Gastroesophageal sphincter (tissue), 4 donors: ENCODE data around the gene ARSJ. TPM values are rescaled to one million over a fixed set of nuclear protein-coding genes. Genes with fewer than 3 reads are reported as not detected.

ENCODE experiments used
- ATAC-seq: fragments of 150-250 bp; one replicate; pipeline ENCODE4 v1.9.1; 2016; ENCODE audit warnings: mild to moderate bottlenecking, moderate library complexity
- H3K27ac ChIP-seq, 4 donors: fragments of 200-600 bp; sonication (generic) in 3 of 4; 1 replicate in 3 of 4; 2 replicates in 1 of 4; pipeline ENCODE4 v1.5.1; 2016 to 2019
- H3K27me3 ChIP-seq: fragments of 200-600 bp; sonication (generic); one replicate; pipeline ENCODE4 v1.5.1; 2019
- H3K36me3 ChIP-seq, 2 donors: fragments of 200-600 bp; sonication (generic); one replicate each; pipeline ENCODE4 v1.5.1; 2019; ENCODE audit warnings: control low read depth in 1 of 2
- H3K4me1 ChIP-seq, 3 donors: fragments of 200-600 bp; sonication (generic); 1 replicate in 2 of 3; 2 replicates in 1 of 3; pipeline ENCODE4 v1.5.1; 2016 to 2019; ENCODE audit warnings: control low read depth in 2 of 3
- H3K4me3 ChIP-seq, 2 donors: fragments of 200-600 bp; sonication (generic); one replicate each; pipeline ENCODE4 v1.5.1; 2019; ENCODE audit warnings: mild to moderate bottlenecking in 1 of 2, moderate library complexity in 1 of 2
- H3K9me3 ChIP-seq, 3 donors: fragments of 200-600 bp; sonication (generic); one replicate each; pipeline ENCODE4 v1.5.1; 2017 to 2019; ENCODE audit warnings: control low read depth in 2 of 3
- EP300 ChIP-seq: sonication (generic); formaldehyde crosslinking; IDR thresholded peaks from one replicate; pipeline ENCODE4 v1.6.1; 2017; ENCODE audit warnings: antibody characterized with exemption, mild to moderate bottlenecking
- POLR2A ChIP-seq, 2 donors: fragments of 450-650 bp; IDR thresholded peaks; one replicate each; pipeline ENCODE4 v1.6.1; 2017; ENCODE audit warnings: antibody characterized with exemption in 2 of 2, mild to moderate bottlenecking in 2 of 2, moderate library complexity in 1 of 2
- POLR2AphosphoS5 ChIP-seq: sonication (generic); formaldehyde crosslinking; IDR thresholded peaks from one replicate; pipeline ENCODE4 v1.6.1; 2017; ENCODE audit warnings: antibody characterized with exemption
- WGBS, 2 donors: methylation state at CpG; one replicate each; pipeline ENCODE4 v1.1.5; 2018; ENCODE audit warnings: low coverage in 1 of 2; 5-methylcytosine and 5-hydroxymethylcytosine counted together
- total RNA-seq, 4 donors: library from RNA; depleted of rRNA; stranded (reverse); fragments of >200 nt; gene quantifications; one replicate each; pipeline ENCODE4 v1.1.0, GENCODE V29; 2016
- TF ChIP-seq, protein P1 (sequence below), 4 experiments: fragments of 200-600 bp in 2 of 4; fragments of 450-650 bp in 2 of 4; sonication (generic) in 1 of 4; IDR thresholded peaks; one replicate each; pipeline ENCODE4 v1.5.1; 2017 to 2019; ENCODE audit warnings: antibody characterized with exemption in 4 of 4, mild to moderate bottlenecking in 2 of 4, moderate library complexity in 2 of 4

The ARSJ gene
- total RNA-seq, 4 donors from 2014 or later, result 15.7 to 28.2 (median 22.8) TPM

DNA sequence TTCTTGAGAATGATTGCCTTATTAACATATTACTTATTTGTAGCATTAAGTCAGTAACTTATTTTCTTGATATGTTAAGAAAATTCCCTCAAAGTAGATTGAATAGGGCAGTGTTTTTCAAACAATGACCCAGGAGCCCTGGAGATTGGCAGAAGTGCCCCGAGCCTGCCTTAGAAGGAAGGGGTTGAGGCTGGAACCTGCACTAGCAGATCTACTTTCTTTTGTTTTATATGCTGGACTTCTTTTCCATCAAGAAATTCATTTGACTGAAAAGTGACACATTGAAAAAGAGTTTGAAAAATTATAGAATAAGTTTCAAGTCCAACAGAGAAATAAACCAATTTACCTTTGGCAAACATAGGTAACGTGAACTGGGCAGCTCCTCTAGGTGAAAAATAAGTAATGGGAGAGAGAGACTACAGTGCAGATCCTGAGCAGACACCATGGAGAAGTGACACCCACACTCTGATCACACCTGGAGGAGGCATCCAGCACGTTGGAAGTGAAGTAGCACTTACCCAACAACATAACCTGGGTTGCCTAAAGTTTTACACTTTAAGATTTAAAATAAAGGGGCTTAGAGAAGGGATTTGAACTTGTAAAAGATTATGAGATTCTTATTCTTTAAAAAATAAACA lies 18.6 kb downstream of the ARSJ start:
- Histone ChIP-seq H3K27me3 (no peaks in the 10 kb centered on the region), H3K36me3 (no peaks in the 10 kb centered on the region), H3K4me1 (peaks cover 5 to 54% (median 9%) of the 10 kb centered on the region in 3 donors), H3K4me3 (no peak overlapping the region), H3K27ac (peak overlapping the region; percentile 60 to 84 (median 78)), H3K9me3 (no peaks in the 10 kb centered on the region)
- no peak for ATAC-seq
- WGBS, 2 donors, result 67 to 72% methylated on average over 2 to 3 of the region's 3 CpGs
- TF ChIP-seq POLR2A (IDR thresholded peaks at IDR 0.05), result no peak
- TF ChIP-seq, protein P1, sequence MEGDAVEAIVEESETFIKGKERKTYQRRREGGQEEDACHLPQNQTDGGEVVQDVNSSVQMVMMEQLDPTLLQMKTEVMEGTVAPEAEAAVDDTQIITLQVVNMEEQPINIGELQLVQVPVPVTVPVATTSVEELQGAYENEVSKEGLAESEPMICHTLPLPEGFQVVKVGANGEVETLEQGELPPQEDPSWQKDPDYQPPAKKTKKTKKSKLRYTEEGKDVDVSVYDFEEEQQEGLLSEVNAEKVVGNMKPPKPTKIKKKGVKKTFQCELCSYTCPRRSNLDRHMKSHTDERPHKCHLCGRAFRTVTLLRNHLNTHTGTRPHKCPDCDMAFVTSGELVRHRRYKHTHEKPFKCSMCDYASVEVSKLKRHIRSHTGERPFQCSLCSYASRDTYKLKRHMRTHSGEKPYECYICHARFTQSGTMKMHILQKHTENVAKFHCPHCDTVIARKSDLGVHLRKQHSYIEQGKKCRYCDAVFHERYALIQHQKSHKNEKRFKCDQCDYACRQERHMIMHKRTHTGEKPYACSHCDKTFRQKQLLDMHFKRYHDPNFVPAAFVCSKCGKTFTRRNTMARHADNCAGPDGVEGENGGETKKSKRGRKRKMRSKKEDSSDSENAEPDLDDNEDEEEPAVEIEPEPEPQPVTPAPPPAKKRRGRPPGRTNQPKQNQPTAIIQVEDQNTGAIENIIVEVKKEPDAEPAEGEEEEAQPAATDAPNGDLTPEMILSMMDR (IDR thresholded peaks at IDR 0.05), result peak in 1 of 4 experiments; percentile 2

DNA sequence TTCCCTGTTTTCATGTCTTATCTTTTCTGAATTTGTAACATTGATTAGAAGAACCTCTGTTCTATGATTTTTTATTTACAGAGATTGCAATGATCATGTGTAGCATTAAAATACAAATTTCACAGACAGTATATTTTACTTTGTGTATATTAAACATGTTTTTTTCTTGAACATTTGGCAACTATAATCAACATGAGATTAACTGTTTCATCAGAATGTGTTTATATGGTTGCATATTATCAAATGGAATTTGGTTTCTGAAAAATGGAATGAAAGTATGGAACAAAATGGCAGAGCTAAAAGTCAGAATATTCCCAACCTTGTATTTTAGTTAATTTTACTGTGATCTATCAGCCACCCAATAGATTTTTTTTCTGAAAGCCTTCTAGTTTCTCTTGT lies 19.9 kb downstream of the ARSJ start:
- Histone ChIP-seq H3K4me1 (peaks cover 5 to 59% (median 9%) of the 10 kb centered on the region in 3 donors), H3K9me3 (no peaks in the 10 kb centered on the region), H3K27me3 (no peaks in the 10 kb centered on the region), H3K27ac (peak overlapping the region; percentile 60 to 84 (median 78)), H3K36me3 (no peaks in the 10 kb centered on the region), H3K4me3 (no peak overlapping the region)
- ATAC-seq, result no peak
- TF ChIP-seq POLR2AphosphoS5, result no peak
- TF ChIP-seq EP300, result no peak
- TF ChIP-seq POLR2A (IDR thresholded peaks at IDR 0.05), result no peak
- TF ChIP-seq, protein P1 (IDR thresholded peaks at IDR 0.05), result no peak

GRCh38 chr4:113958766-113959538 lies 20.5 kb downstream of the ARSJ start:
- TF ChIP-seq POLR2A (IDR thresholded peaks at IDR 0.05), result no peak
- TF ChIP-seq EP300, result no peak
- TF ChIP-seq, protein P1 (IDR thresholded peaks at IDR 0.05), result peak in 2 of 4 experiments; percentile 7 to 16
- TF ChIP-seq POLR2AphosphoS5, result peak; percentile 78
- H3K27ac ChIP-seq, result peak overlapping the region; percentile 60 to 79 (median 76)
- H3K9me3 ChIP-seq, result no peaks in the 10 kb centered on the region
- peak overlapping the region; percentile 18 to 24 for H3K4me3 ChIP-seq
- WGBS, 2 donors, result 26 to 27% methylated on average over 8 of the region's 8 CpGs
- peaks cover 5 to 64% (median 9%) of the 10 kb centered on the region in 3 donors for H3K4me1 ChIP-seq
- no peaks in the 10 kb centered on the region for H3K36me3 ChIP-seq
- no peaks in the 10 kb centered on the region for H3K27me3 ChIP-seq
- ATAC-seq, result peak; percentile 83

DNA sequence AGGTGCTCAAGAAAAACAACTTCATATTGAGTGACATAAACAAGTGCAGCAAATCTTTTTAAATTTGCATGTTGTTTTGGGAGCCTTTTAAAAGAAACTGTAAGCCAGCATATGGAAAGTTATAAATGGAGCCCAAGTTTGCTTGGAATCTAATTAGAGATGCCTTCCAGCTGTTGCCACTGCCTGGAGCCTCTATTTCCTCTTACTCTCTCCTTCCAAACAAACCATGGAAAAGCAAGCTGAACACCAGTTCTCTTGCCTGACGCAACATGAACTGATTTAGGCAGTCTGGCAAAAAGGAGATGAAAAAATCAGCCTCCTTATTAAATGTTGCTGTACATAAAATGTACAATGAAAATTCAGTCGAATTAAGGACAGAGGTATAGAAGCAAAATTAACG lies 21.5 kb downstream of the ARSJ start:
- Histone ChIP-seq H3K4me3 (no peak overlapping the region), H3K27me3 (no peaks in the 10 kb centered on the region), H3K36me3 (no peaks in the 10 kb centered on the region), H3K4me1 (peaks cover 5 to 64% (median 9%) of the 10 kb centered on the region in 3 donors), H3K27ac (peak overlapping the region in 3 of 4 donors; percentile 60 to 79 (median 76)), H3K9me3 (no peaks in the 10 kb centered on the region)
- WGBS, 2 donors, result 66 to 75% methylated on average over 2 to 3 of the region's 3 CpGs
- TF ChIP-seq, protein P1 (IDR thresholded peaks at IDR 0.05), result no peak
- TF ChIP-seq EP300, result no peak
- no peak for TF ChIP-seq POLR2AphosphoS5
- TF ChIP-seq POLR2A (IDR thresholded peaks at IDR 0.05), result no peak
- ATAC-seq, result no peak

- no peaks in the 10 kb centered on the region for H3K9me3 ChIP-seq
- WGBS, 2 donors, result 91 to 94% methylated on average over 3 of the region's 3 CpGs
- ATAC-seq, result no peak
- no peak overlapping the region for H3K4me3 ChIP-seq
- H3K4me1 ChIP-seq, result peaks cover 4 to 63% (median 8%) of the 10 kb centered on the region in 3 donors
- H3K36me3 ChIP-seq, result no peaks in the 10 kb centered on the region
- H3K27ac ChIP-seq, result no peak overlapping the region
- TF ChIP-seq, protein P1 (IDR thresholded peaks at IDR 0.05), result no peak
- TF ChIP-seq POLR2AphosphoS5 (no peak), POLR2A (IDR thresholded peaks at IDR 0.05) (no peak), EP300 (no peak)
- H3K27me3 ChIP-seq, result no peaks in the 10 kb centered on the region
These were observed 23.5 kb downstream of the ARSJ start for GRCh38 chr4:113955948-113956347.
